AG20443 (cell line): ENCODE measurements around the gene UTP11.
"Not testable (repeated sequence)": the region's sequence is repeated elsewhere in the genome, so short reads cannot be mapped to it uniquely, and the experiment has no call there.

ENCODE experiments used
- DNase-seq: peaks from one replicate; pipeline ENCODE4 v3.0.0; 2012; ENCODE audit warnings: low spot score, mixed read lengths

The UTP11 gene

GRCh38 chr1:38027201-38028104 is 14.9 kb downstream of the UTP11 start:
- no peak for DNase-seq

GRCh38 chr1:38028105-38028591 is 15.6 kb downstream of the UTP11 start:
- DNase-seq = no peak

- no peak for DNase-seq
These were observed 16.1 kb downstream of the UTP11 start for GRCh38 chr1:38028671-38029070.

GRCh38 chr1:38029081-38029681 is 16.6 kb downstream of the UTP11 start:
- DNase-seq = no peak

- peak; percentile 61 for DNase-seq
These were observed 17.4 kb downstream of the UTP11 start for GRCh38 chr1:38029685-38030511.

GRCh38 chr1:38030596-38031512 is 18.3 kb downstream of the UTP11 start:
- DNase-seq = no peak

GRCh38 chr1:38031513-38031866 is 19.0 kb downstream of the UTP11 start:
- no peak for DNase-seq

GRCh38 chr1:38032992-38033391 is 20.5 kb downstream of the UTP11 start:
- not testable (repeated sequence) for DNase-seq

- DNase-seq = no peak
These were observed 22.3 kb downstream of the UTP11 start for GRCh38 chr1:38034871-38035270.

GRCh38 chr1:38037221-38037939 is 24.8 kb downstream of the UTP11 start:
- no peak for DNase-seq

GRCh38 chr1:38038861-38039260 is 26.3 kb downstream of the UTP11 start:
- DNase-seq = peak; percentile 71

- no peak for DNase-seq
These were observed 27.0 kb downstream of the UTP11 start for GRCh38 chr1:38039331-38040088.

GRCh38 chr1:38041936-38042834 is 29.7 kb downstream of the UTP11 start:
- no peak for DNase-seq

GRCh38 chr1:38043036-38043747 is 30.7 kb downstream of the UTP11 start:
- DNase-seq = no peak

- no peak for DNase-seq
These were observed 32.0 kb downstream of the UTP11 start for GRCh38 chr1:38044221-38045215.

GRCh38 chr1:38045401-38046332 is 33.1 kb downstream of the UTP11 start:
- no peak for DNase-seq
